Cardiac muscle cell (in vitro differentiated cells and primary cell): ENCODE measurements around the gene ACOD1. TPM values are rescaled to one million over a fixed set of nuclear protein-coding genes. Genes with fewer than 3 reads are reported as not detected.

Experiments used
- DNase-seq, 2 donors: peaks; one replicate each; pipeline versions ENCODE4 v3.0.0 to v3.0.0-alpha.2; 2010 to 2017; ENCODE audit warnings: low read depth in 1 of 2, low spot score in 1 of 2
- H3K27ac ChIP-seq: fragments of 200-600 bp; sonication (generic); 2 replicates; pipeline ENCODE4 v1.5.1; 2016
- H3K27me3 ChIP-seq: fragments of 200-600 bp; sonication (generic); 2 replicates; pipeline ENCODE4 v1.6.0; 2016; ENCODE audit warnings: control low read depth
- H3K36me3 ChIP-seq: fragments of 200-600 bp; sonication (generic); 2 replicates; pipeline ENCODE4 v1.5.1; 2016; ENCODE audit warnings: control low read depth
- H3K4me1 ChIP-seq: fragments of 200-600 bp; sonication (generic); 2 replicates; pipeline ENCODE4 v1.8.1; 2017; ENCODE audit warnings: low read depth, mild to moderate bottlenecking, mixed run types
- H3K4me3 ChIP-seq: fragments of 200-600 bp; sonication (generic); 2 replicates; pipeline ENCODE4 v1.5.1; 2016; ENCODE audit warnings: mild to moderate bottlenecking
- H3K9me3 ChIP-seq: fragments of 200-600 bp; sonication (generic); 2 replicates; pipeline ENCODE4 v1.5.1; 2017; ENCODE audit warnings: low read depth, mild to moderate bottlenecking, control low read depth
- CTCF ChIP-seq: IDR thresholded peaks from 2 replicates; pipeline ENCODE4 v1.5.1; 2012; ENCODE audit warnings: low read depth, mild to moderate bottlenecking, low read length
- polyA plus RNA-seq: library from polyadenylated mRNA; unstranded; fragments of >200 nt; fragmentation: Nextera tagmentation; extraction: Ambion mirVana; gene quantifications from 2 replicates; pipeline ENCODE4 v1.2.1, GENCODE V29; 2016
- total RNA-seq: library from RNA; depleted of rRNA; stranded (reverse); fragments of >200 nt; gene quantifications from 2 replicates; pipeline ENCODE4 v1.2.3, GENCODE V29; 2016

Gene ACOD1
- total and polyA plus RNA-seq, 2 experiments from 2014 or later = not detected

- no peak for DNase-seq
- H3K4me3 ChIP-seq = no peak overlapping the region
- H3K36me3 ChIP-seq = no peaks in the 10 kb centered on the region
- no peak overlapping the region for H3K27ac ChIP-seq
- no peaks in the 10 kb centered on the region for H3K9me3 ChIP-seq
- no peaks in the 10 kb centered on the region for H3K4me1 ChIP-seq
- H3K27me3 ChIP-seq = peaks cover 22% of the 10 kb centered on the region
- TF ChIP-seq CTCF = no peak
Observed at GRCh38 chr13:76976929-76977328, 28.6 kb downstream of the ACOD1 start.

- Histone ChIP-seq H3K27ac (no peak overlapping the region), H3K4me3 (peak overlapping the region; percentile 3)
- peak; percentile 64 to 86 for DNase-seq
Observed at GRCh38 chr13:76980075-76980718, 31.9 kb downstream of the ACOD1 start.

GRCh38 chr13:76982061-76982460 lies 33.8 kb downstream of the ACOD1 start:
- Histone ChIP-seq H3K27me3 (peaks cover 37% of the 10 kb centered on the region), H3K4me3 (no peak overlapping the region), H3K36me3 (no peaks in the 10 kb centered on the region), H3K27ac (no peak overlapping the region), H3K9me3 (no peaks in the 10 kb centered on the region), H3K4me1 (no peaks in the 10 kb centered on the region)
- no peak for DNase-seq
- no peak for TF ChIP-seq CTCF

More at GRCh38 chr13:76980075-76980718, 31.9 kb downstream of the ACOD1 start:
- no peaks in the 10 kb centered on the region for H3K36me3 ChIP-seq
- peaks cover 28% of the 10 kb centered on the region for H3K27me3 ChIP-seq
- TF ChIP-seq CTCF = peak; percentile 97
- no peaks in the 10 kb centered on the region for H3K9me3 ChIP-seq
- no peaks in the 10 kb centered on the region for H3K4me1 ChIP-seq

DNA sequence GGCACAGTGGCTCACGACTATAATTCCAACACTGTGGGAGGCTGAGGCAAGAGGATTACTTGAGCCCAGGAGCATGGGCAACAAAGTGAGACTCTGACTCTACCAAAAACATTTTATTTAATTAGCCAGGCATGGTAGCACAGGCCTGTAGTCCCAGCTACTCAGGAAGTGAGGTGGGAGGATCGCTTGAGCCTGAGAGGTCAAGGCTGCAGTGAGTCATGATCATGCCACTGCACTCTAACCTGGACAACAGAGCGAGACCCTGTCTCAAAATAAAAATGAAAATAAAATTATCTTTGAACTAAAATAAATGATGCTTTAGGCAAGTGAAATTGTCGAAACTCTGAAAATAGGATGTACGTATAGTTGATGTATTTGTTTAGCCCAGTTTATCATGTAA lies 35.4 kb downstream of the ACOD1 start:
- Histone ChIP-seq H3K27ac (no peak overlapping the region), H3K27me3 (peaks cover 37% of the 10 kb centered on the region), H3K36me3 (no peaks in the 10 kb centered on the region), H3K9me3 (no peaks in the 10 kb centered on the region), H3K4me3 (no peak overlapping the region), H3K4me1 (no peaks in the 10 kb centered on the region)
- DNase-seq = no peak
- TF ChIP-seq CTCF = no peak

DNA sequence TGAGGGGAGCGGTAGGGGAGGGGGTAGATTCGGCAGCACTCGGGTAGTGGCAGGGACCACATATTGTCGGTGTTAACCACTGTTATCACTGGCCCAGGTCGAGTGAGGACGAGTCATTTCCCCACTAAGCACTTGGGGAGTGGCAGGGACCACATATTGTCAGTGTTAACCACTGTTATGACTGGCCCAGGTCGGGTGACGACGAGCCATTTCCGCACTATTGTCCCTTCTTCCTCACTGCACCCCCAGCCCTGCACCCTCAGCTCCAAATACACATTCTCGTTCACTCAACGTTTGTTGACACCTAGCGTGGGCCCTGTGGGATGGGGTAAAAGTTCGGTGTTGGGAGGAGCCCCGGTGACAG lies 43.1 kb downstream of the ACOD1 start:
- TF ChIP-seq CTCF = no peak
- H3K36me3 ChIP-seq = no peaks in the 10 kb centered on the region
- peak overlapping the region; percentile 89 for H3K27ac ChIP-seq
- H3K27me3 ChIP-seq = no peaks in the 10 kb centered on the region
- no peak for DNase-seq
- no peaks in the 10 kb centered on the region for H3K9me3 ChIP-seq
- peak overlapping the region; percentile 68 for H3K4me3 ChIP-seq
- H3K4me1 ChIP-seq = peaks cover 5% of the 10 kb centered on the region
